HG03575 (cell line): ENCODE data around the gene HHIP.
A peak's percentile ranks its signal among the peaks of the same experiment; 100 is the strongest.

Experiments used
- ATAC-seq: cut with Tn5 transposase; IDR thresholded peaks from one replicate; pipeline ENCODE4 v1.9.1; 2021; ENCODE audit not compliant: unreplicated experiment, insufficient number of reproducible peaks, low FRiP score; ENCODE audit errors: extremely low read depth

The HHIP gene

GRCh38 chr4:144645631-144646522 lies at the start of gene HHIP:
TSS of gene HHIP (plus strand) at chr4:144646156. CDS start at chr4:144646676, 520 bp downstream.
- no peak for ATAC-seq

GRCh38 chr4:144597171-144597570 lies 48.8 kb upstream of the HHIP start:
- no peak for ATAC-seq

- ATAC-seq = no peak
Measured at GRCh38 chr4:144599621-144600020, 46.3 kb upstream of the HHIP start.

- no peak for ATAC-seq
Measured at GRCh38 chr4:144611850-144612249, 34.1 kb upstream of the HHIP start.

- no peak for ATAC-seq
Measured at GRCh38 chr4:144614850-144615585, 30.9 kb upstream of the HHIP start.

GRCh38 chr4:144621681-144622080 lies 24.3 kb upstream of the HHIP start:
- no peak for ATAC-seq

- ATAC-seq = no peak
Measured at GRCh38 chr4:144627663-144628076, 18.3 kb upstream of the HHIP start.

GRCh38 chr4:144633215-144633614 lies 12.7 kb upstream of the HHIP start:
- ATAC-seq = no peak

GRCh38 chr4:144634978-144635747 lies 10.8 kb upstream of the HHIP start:
- ATAC-seq = peak; percentile 98

- ATAC-seq = no peak
Measured at GRCh38 chr4:144644368-144645101, 1.4 kb upstream of the HHIP start.

GRCh38 chr4:144645102-144645630 lies 790 bp upstream of the HHIP start:
- ATAC-seq = no peak

- no peak for ATAC-seq
Measured at GRCh38 chr4:144646523-144647094, 653 bp downstream of the HHIP start.

- ATAC-seq = no peak
Measured at GRCh38 chr4:144647095-144647561, 1.2 kb downstream of the HHIP start.

- no peak for ATAC-seq
Measured at GRCh38 chr4:144647590-144647989, 1.6 kb downstream of the HHIP start.

GRCh38 chr4:144648042-144648441 lies 2.1 kb downstream of the HHIP start:
- no peak for ATAC-seq

GRCh38 chr4:144649646-144650045 lies 3.7 kb downstream of the HHIP start:
- no peak for ATAC-seq

GRCh38 chr4:144650311-144651005 lies 4.5 kb downstream of the HHIP start:
- ATAC-seq = no peak
